ENCODE measurements around the gene RABL2B.

RABL2B gene

GRCh38 chr22:50730941-50731661 lies 52.3 kb downstream of the RABL2B start:
- Histone ChIP-seq H3K4me1 (peaks cover 0 to 26% (median 10%) of the 10 kb centered on the region in 10 experiments; a peak in 9 of 20 replicates), H3K9ac (no peak overlapping the region), H3K9me3 (replicated peaks in 1 of 11) (no peaks in the 10 kb centered on the region), H4K20me1 (peaks cover 0 to 74% (median 41%) of the 10 kb centered on the region in 11 experiments; a peak in 14 of 22 replicates), H3K4me3 (no peak overlapping the region), H3K4me2 (no peak overlapping the region), H3K27ac (no peak overlapping the region), H3K27me3 (no peaks in the 10 kb centered on the region), H3K36me3 (peaks cover 0 to 30% (median 10%) of the 10 kb centered on the region in 11 experiments; a peak in 15 of 22 replicates)
- no peak for TF ChIP-seq Cebpa-rat (IDR thresholded peaks at IDR 0.05)

- peaks cover 0 to 82% (median 49%) of the 10 kb centered on the region in 11 experiments; a peak in 14 of 22 replicates for H4K20me1 ChIP-seq
- no peaks in the 10 kb centered on the region for H3K27me3 ChIP-seq
- peaks cover 0 to 26% (median 10%) of the 10 kb centered on the region in 10 experiments; a peak in 9 of 20 replicates for H3K4me1 ChIP-seq
- no peak for TF ChIP-seq Cebpa-rat (IDR thresholded peaks at IDR 0.05)
- no peak overlapping the region for H3K9ac ChIP-seq
- H3K4me2 ChIP-seq = no peak overlapping the region
- no peaks in the 10 kb centered on the region for H3K9me3 ChIP-seq (replicated peaks in 1 of 11)
- no peak overlapping the region for H3K27ac ChIP-seq
- H3K36me3 ChIP-seq = peaks cover 0 to 38% (median 18%) of the 10 kb centered on the region in 11 experiments; a peak in 15 of 22 replicates
- H3K4me3 ChIP-seq = no peak overlapping the region
These were observed 53.2 kb downstream of the RABL2B start for GRCh38 chr22:50730013-50730891.

GRCh38 chr22:50729391-50730012 lies 53.9 kb downstream of the RABL2B start:
- H3K9me3 ChIP-seq (replicated peaks in 1 of 11) = no peaks in the 10 kb centered on the region
- peaks cover 2 to 33% (median 15%) of the 10 kb centered on the region in 10 experiments; a peak in 19 of 20 replicates for H3K4me1 ChIP-seq
- H3K4me2 ChIP-seq = peak overlapping the region in 1 of 11 experiments; percentile 18; a peak in 1 of 22 replicates
- no peak for TF ChIP-seq Cebpa-rat (IDR thresholded peaks at IDR 0.05)
- H4K20me1 ChIP-seq = peaks cover 0 to 85% (median 56%) of the 10 kb centered on the region in 11 experiments; a peak in 14 of 22 replicates
- no peak overlapping the region for H3K4me3 ChIP-seq
- peaks cover 0 to 46% (median 26%) of the 10 kb centered on the region in 11 experiments; a peak in 16 of 22 replicates for H3K36me3 ChIP-seq
- no peaks in the 10 kb centered on the region for H3K27me3 ChIP-seq
- no peak overlapping the region for H3K27ac ChIP-seq
- no peak overlapping the region for H3K9ac ChIP-seq

- H3K4me2 ChIP-seq = peak overlapping the region in 1 of 11 experiments; percentile 32; a peak in 2 of 22 replicates
- peaks cover 0 to 87% (median 66%) of the 10 kb centered on the region in 11 experiments; a peak in 15 of 22 replicates for H4K20me1 ChIP-seq
These were observed 54.9 kb downstream of the RABL2B start for GRCh38 chr22:50728523-50728931.

GRCh38 chr22:50727678-50728522 lies 55.5 kb downstream of the RABL2B start:
- Histone ChIP-seq H4K20me1 (peaks cover 0 to 88% (median 72%) of the 10 kb centered on the region in 11 experiments; a peak in 15 of 22 replicates), H3K4me1 (peaks cover 17 to 49% (median 31%) of the 10 kb centered on the region in 10 experiments), H3K4me3 (no peak overlapping the region), H3K27ac (no peak overlapping the region), H3K9ac (no peak overlapping the region), H3K36me3 (peaks cover 0 to 57% (median 30%) of the 10 kb centered on the region in 11 experiments; a peak in 16 of 22 replicates), H3K9me3 (replicated peaks in 1 of 11) (no peaks in the 10 kb centered on the region), H3K4me2 (peak overlapping the region in 1 of 11 experiments; percentile 32; a peak in 3 of 22 replicates), H3K27me3 (no peaks in the 10 kb centered on the region)
- TF ChIP-seq Cebpa-rat (IDR thresholded peaks at IDR 0.05) = no peak

More at GRCh38 chr22:50728523-50728931, 54.9 kb downstream of the RABL2B start:
- no peak for TF ChIP-seq Cebpa-rat (IDR thresholded peaks at IDR 0.05)
- Histone ChIP-seq H3K9ac (no peak overlapping the region), H3K9me3 (replicated peaks in 1 of 11) (no peaks in the 10 kb centered on the region), H3K4me3 (no peak overlapping the region), H3K36me3 (peaks cover 0 to 51% (median 30%) of the 10 kb centered on the region in 11 experiments; a peak in 16 of 22 replicates), H3K4me1 (peaks cover 11 to 43% (median 24%) of the 10 kb centered on the region in 10 experiments), H3K27ac (no peak overlapping the region), H3K27me3 (no peaks in the 10 kb centered on the region)

- H3K4me3 ChIP-seq = no peak overlapping the region
- peaks cover 0 to 68% (median 37%) of the 10 kb centered on the region in 11 experiments; a peak in 17 of 22 replicates for H3K36me3 ChIP-seq
- H3K27ac ChIP-seq = no peak overlapping the region
- H3K4me2 ChIP-seq = no peak overlapping the region
- no peak overlapping the region; a peak in 1 of 22 replicates for H3K9ac ChIP-seq
- H3K27me3 ChIP-seq = no peaks in the 10 kb centered on the region
- TF ChIP-seq Cebpa-rat (IDR thresholded peaks at IDR 0.05) = no peak
- H3K4me1 ChIP-seq = peaks cover 17 to 54% (median 33%) of the 10 kb centered on the region in 10 experiments
- H3K9me3 ChIP-seq (replicated peaks in 1 of 11) = no peaks in the 10 kb centered on the region
- H4K20me1 ChIP-seq = peaks cover 0 to 90% (median 77%) of the 10 kb centered on the region in 11 experiments; a peak in 15 of 22 replicates
These were observed 56.6 kb downstream of the RABL2B start for GRCh38 chr22:50726643-50727340.

GRCh38 chr22:50725597-50725996 lies 57.8 kb downstream of the RABL2B start:
- H3K9me3 ChIP-seq (replicated peaks in 1 of 11) = no peaks in the 10 kb centered on the region
- no peak for TF ChIP-seq Cebpa-rat (IDR thresholded peaks at IDR 0.05)
- no peak overlapping the region for H3K4me2 ChIP-seq
- no peak overlapping the region for H3K9ac ChIP-seq
- H3K36me3 ChIP-seq = peaks cover 0 to 76% (median 48%) of the 10 kb centered on the region in 11 experiments; a peak in 17 of 22 replicates
- no peak overlapping the region for H3K27ac ChIP-seq
- H4K20me1 ChIP-seq = peaks cover 0 to 94% (median 77%) of the 10 kb centered on the region in 11 experiments; a peak in 15 of 22 replicates
- H3K4me3 ChIP-seq = no peak overlapping the region
- no peaks in the 10 kb centered on the region for H3K27me3 ChIP-seq
- peaks cover 17 to 52% (median 33%) of the 10 kb centered on the region in 10 experiments for H3K4me1 ChIP-seq
